SK-N-DZ (cell line): Measurements from ENCODE around the gene CYP27B1.
A peak's percentile ranks its signal among the peaks of the same experiment; 100 is the strongest.

ENCODE experiments used
- DNase-seq: peaks from one replicate; pipeline ENCODE4 v3.0.0-alpha.2; 2015; ENCODE audit warnings: low spot score

CYP27B1 gene

GRCh38 chr12:57735952-57736740 lies 30.7 kb downstream of the CYP27B1 start:
- peak; percentile 68 for DNase-seq

GRCh38 chr12:57735198-57735855 lies 31.6 kb downstream of the CYP27B1 start:
- DNase-seq = no peak

- no peak for DNase-seq
Measured at GRCh38 chr12:57734591-57734990, 32.3 kb downstream of the CYP27B1 start.

GRCh38 chr12:57733928-57734327 lies 33.0 kb downstream of the CYP27B1 start:
- DNase-seq = no peak

GRCh38 chr12:57732726-57733593 lies 33.9 kb downstream of the CYP27B1 start:
- no peak for DNase-seq

- no peak for DNase-seq
Measured at GRCh38 chr12:57732270-57732669, 34.6 kb downstream of the CYP27B1 start.

- DNase-seq = no peak
Measured at GRCh38 chr12:57731411-57732080, 35.3 kb downstream of the CYP27B1 start.

- no peak for DNase-seq
Measured at GRCh38 chr12:57730336-57731067, 36.4 kb downstream of the CYP27B1 start.

GRCh38 chr12:57729321-57729844 lies 37.5 kb downstream of the CYP27B1 start:
- DNase-seq = no peak

GRCh38 chr12:57727758-57728395 lies 39.0 kb downstream of the CYP27B1 start:
- no peak for DNase-seq

- DNase-seq = no peak
Measured at GRCh38 chr12:57726884-57727757, 39.8 kb downstream of the CYP27B1 start.

- DNase-seq = no peak
Measured at GRCh38 chr12:57726151-57726883, 40.6 kb downstream of the CYP27B1 start.

- no peak for DNase-seq
Measured at GRCh38 chr12:57725851-57726150, 41.1 kb downstream of the CYP27B1 start.

- DNase-seq = no peak
Measured at GRCh38 chr12:57724936-57725740, 41.7 kb downstream of the CYP27B1 start.

- no peak for DNase-seq
Measured at GRCh38 chr12:57724003-57724935, 42.6 kb downstream of the CYP27B1 start.

- DNase-seq = no peak
Measured at GRCh38 chr12:57723630-57723962, 43.3 kb downstream of the CYP27B1 start.
